ENCODE measurements around the gene GPR83. TPM values are rescaled to one million over a fixed set of nuclear protein-coding genes. Genes with fewer than 3 reads are reported as not detected.
A peak's percentile ranks its signal among the peaks of the same experiment; 100 is the strongest.

Gene GPR83
- total RNA-seq = 0.05 TPM in 1 of 2 replicates, not detected in the other

- Mint-ChIP-seq H3K9me3 (no peaks in the 10 kb centered on the region), H3K27me3 (peaks cover 39% of the 10 kb centered on the region), H3K36me3 (ENCODE audit: low read depth) (no peaks in the 10 kb centered on the region), H3K4me1 (peaks cover 6% of the 10 kb centered on the region), H3K4me3 (peak within 1 kb of the TSS; percentile 54), H3K27ac (no peak within 1 kb of the TSS)
- intact Hi-C loops (cut with micrococcal nuclease) = no loop called here
- no peak for DNase-seq
Observed at GRCh38 chr11:94400839-94401772, at the start of gene GPR83. TSS of gene GPR83 (minus strand) at chr11:94401419. CDS start at chr11:94401247, 172 bp downstream.

GRCh38 chr11:94450048-94450447 is 48.8 kb upstream of the GPR83 start:
- Mint-ChIP-seq H3K4me3 (no peak overlapping the region), H3K27me3 (no peaks in the 10 kb centered on the region), H3K9me3 (no peaks in the 10 kb centered on the region), H3K36me3 (ENCODE audit: low read depth) (peaks cover 23% of the 10 kb centered on the region), H3K27ac (no peak overlapping the region), H3K4me1 (no peaks in the 10 kb centered on the region)
- DNase-seq = no peak
- intact Hi-C loops (cut with micrococcal nuclease) = no loop called here

GRCh38 chr11:94449437-94449836 is 48.2 kb upstream of the GPR83 start:
- H3K27ac Mint-ChIP-seq = no peak overlapping the region
- intact Hi-C loops (cut with micrococcal nuclease) = no loop called here
- no peaks in the 10 kb centered on the region for H3K27me3 Mint-ChIP-seq
- H3K9me3 Mint-ChIP-seq = no peaks in the 10 kb centered on the region
- H3K4me3 Mint-ChIP-seq = no peak overlapping the region
- H3K36me3 Mint-ChIP-seq (ENCODE audit: low read depth) = peaks cover 22% of the 10 kb centered on the region
- H3K4me1 Mint-ChIP-seq = no peaks in the 10 kb centered on the region
- DNase-seq = no peak

GRCh38 chr11:94449029-94449428 is 47.8 kb upstream of the GPR83 start:
- H3K4me3 Mint-ChIP-seq = no peak overlapping the region
- no peak for DNase-seq
- no peaks in the 10 kb centered on the region for H3K4me1 Mint-ChIP-seq
- H3K27ac Mint-ChIP-seq = no peak overlapping the region
- H3K27me3 Mint-ChIP-seq = no peaks in the 10 kb centered on the region
- H3K9me3 Mint-ChIP-seq = no peaks in the 10 kb centered on the region
- intact Hi-C loops (cut with micrococcal nuclease) = no loop called here
- H3K36me3 Mint-ChIP-seq (ENCODE audit: low read depth) = peaks cover 26% of the 10 kb centered on the region

- peak overlapping the region; percentile 34 for H3K27ac Mint-ChIP-seq
- peaks cover 27% of the 10 kb centered on the region for H3K36me3 Mint-ChIP-seq (ENCODE audit: low read depth)
- H3K4me1 Mint-ChIP-seq = peaks cover 2% of the 10 kb centered on the region
- H3K4me3 Mint-ChIP-seq = no peak overlapping the region
- no peak for DNase-seq
- intact Hi-C loops (cut with micrococcal nuclease) = no loop called here
- H3K9me3 Mint-ChIP-seq = no peaks in the 10 kb centered on the region
- H3K27me3 Mint-ChIP-seq = no peaks in the 10 kb centered on the region
Observed at GRCh38 chr11:94447149-94447548, 45.9 kb upstream of the GPR83 start.

- intact Hi-C loops (cut with micrococcal nuclease) = no loop called here
- Mint-ChIP-seq H3K36me3 (ENCODE audit: low read depth) (peaks cover 36% of the 10 kb centered on the region), H3K4me3 (no peak overlapping the region)
Observed at GRCh38 chr11:94445641-94446040, 44.4 kb upstream of the GPR83 start.

GRCh38 chr11:94433049-94433448 is 31.8 kb upstream of the GPR83 start:
- Mint-ChIP-seq H3K9me3 (no peaks in the 10 kb centered on the region), H3K4me1 (no peaks in the 10 kb centered on the region), H3K27ac (no peak overlapping the region), H3K36me3 (ENCODE audit: low read depth) (peaks cover 52% of the 10 kb centered on the region), H3K27me3 (no peaks in the 10 kb centered on the region), H3K4me3 (no peak overlapping the region)
- no peak for DNase-seq
- intact Hi-C loops (cut with micrococcal nuclease) = no loop called here

More at GRCh38 chr11:94445641-94446040, 44.4 kb upstream of the GPR83 start:
- Mint-ChIP-seq H3K27ac (no peak overlapping the region), H3K27me3 (no peaks in the 10 kb centered on the region), H3K4me1 (peaks cover 8% of the 10 kb centered on the region), H3K9me3 (no peaks in the 10 kb centered on the region)
- DNase-seq = no peak

GRCh38 chr11:94424662-94425061 is 23.4 kb upstream of the GPR83 start:
- Mint-ChIP-seq H3K4me3 (no peak overlapping the region), H3K4me1 (peaks cover 7% of the 10 kb centered on the region)
- intact Hi-C loops (cut with micrococcal nuclease) = no loop called here

GRCh38 chr11:94424011-94424410 is 22.8 kb upstream of the GPR83 start:
- peaks cover 45% of the 10 kb centered on the region for H3K36me3 Mint-ChIP-seq (ENCODE audit: low read depth)
- H3K9me3 Mint-ChIP-seq = peaks cover 6% of the 10 kb centered on the region
- no peaks in the 10 kb centered on the region for H3K27me3 Mint-ChIP-seq
- no peak for DNase-seq
- intact Hi-C loops (cut with micrococcal nuclease) = no loop called here
- peaks cover 7% of the 10 kb centered on the region for H3K4me1 Mint-ChIP-seq
- no peak overlapping the region for H3K4me3 Mint-ChIP-seq
- H3K27ac Mint-ChIP-seq = no peak overlapping the region

More at GRCh38 chr11:94424662-94425061, 23.4 kb upstream of the GPR83 start:
- DNase-seq = no peak
- H3K9me3 Mint-ChIP-seq = peaks cover 6% of the 10 kb centered on the region
- no peaks in the 10 kb centered on the region for H3K27me3 Mint-ChIP-seq
- peaks cover 51% of the 10 kb centered on the region for H3K36me3 Mint-ChIP-seq (ENCODE audit: low read depth)
- no peak overlapping the region for H3K27ac Mint-ChIP-seq

GRCh38 chr11:94423507-94423906 is 22.3 kb upstream of the GPR83 start:
- Mint-ChIP-seq H3K9me3 (peaks cover 6% of the 10 kb centered on the region), H3K4me1 (peaks cover 7% of the 10 kb centered on the region), H3K27me3 (no peaks in the 10 kb centered on the region), H3K36me3 (ENCODE audit: low read depth) (peaks cover 40% of the 10 kb centered on the region), H3K27ac (no peak overlapping the region), H3K4me3 (no peak overlapping the region)
- no peak for DNase-seq
- intact Hi-C loops (cut with micrococcal nuclease) = no loop called here

- H3K36me3 Mint-ChIP-seq (ENCODE audit: low read depth) = peaks cover 18% of the 10 kb centered on the region
- peaks cover 3% of the 10 kb centered on the region for H3K9me3 Mint-ChIP-seq
- H3K4me1 Mint-ChIP-seq = no peaks in the 10 kb centered on the region
- H3K27ac Mint-ChIP-seq = no peak overlapping the region
- H3K27me3 Mint-ChIP-seq = no peaks in the 10 kb centered on the region
- no peak overlapping the region for H3K4me3 Mint-ChIP-seq
- DNase-seq = no peak
- intact Hi-C loops (cut with micrococcal nuclease) = no loop called here
Observed at GRCh38 chr11:94418123-94418765, 17.0 kb upstream of the GPR83 start.

- intact Hi-C loops (cut with micrococcal nuclease) = no loop called here
- H3K27me3 Mint-ChIP-seq = no peaks in the 10 kb centered on the region
- H3K4me1 Mint-ChIP-seq = no peaks in the 10 kb centered on the region
- no peak overlapping the region for H3K4me3 Mint-ChIP-seq
- peaks cover 21% of the 10 kb centered on the region for H3K36me3 Mint-ChIP-seq (ENCODE audit: low read depth)
- H3K9me3 Mint-ChIP-seq = peaks cover 3% of the 10 kb centered on the region
- no peak overlapping the region for H3K27ac Mint-ChIP-seq
- no peak for DNase-seq
Observed at GRCh38 chr11:94417386-94417987, 16.3 kb upstream of the GPR83 start.

GRCh38 chr11:94405062-94405833 is 4.0 kb upstream of the GPR83 start:
- Mint-ChIP-seq H3K4me1 (peaks cover 6% of the 10 kb centered on the region), H3K36me3 (ENCODE audit: low read depth) (no peaks in the 10 kb centered on the region), H3K4me3 (no peak overlapping the region), H3K27me3 (peaks cover 24% of the 10 kb centered on the region), H3K9me3 (peaks cover 9% of the 10 kb centered on the region), H3K27ac (no peak overlapping the region)
- intact Hi-C loops (cut with micrococcal nuclease) = no loop called here
- DNase-seq = no peak
